ENCODE data around the gene R3HDM2.

DNA sequence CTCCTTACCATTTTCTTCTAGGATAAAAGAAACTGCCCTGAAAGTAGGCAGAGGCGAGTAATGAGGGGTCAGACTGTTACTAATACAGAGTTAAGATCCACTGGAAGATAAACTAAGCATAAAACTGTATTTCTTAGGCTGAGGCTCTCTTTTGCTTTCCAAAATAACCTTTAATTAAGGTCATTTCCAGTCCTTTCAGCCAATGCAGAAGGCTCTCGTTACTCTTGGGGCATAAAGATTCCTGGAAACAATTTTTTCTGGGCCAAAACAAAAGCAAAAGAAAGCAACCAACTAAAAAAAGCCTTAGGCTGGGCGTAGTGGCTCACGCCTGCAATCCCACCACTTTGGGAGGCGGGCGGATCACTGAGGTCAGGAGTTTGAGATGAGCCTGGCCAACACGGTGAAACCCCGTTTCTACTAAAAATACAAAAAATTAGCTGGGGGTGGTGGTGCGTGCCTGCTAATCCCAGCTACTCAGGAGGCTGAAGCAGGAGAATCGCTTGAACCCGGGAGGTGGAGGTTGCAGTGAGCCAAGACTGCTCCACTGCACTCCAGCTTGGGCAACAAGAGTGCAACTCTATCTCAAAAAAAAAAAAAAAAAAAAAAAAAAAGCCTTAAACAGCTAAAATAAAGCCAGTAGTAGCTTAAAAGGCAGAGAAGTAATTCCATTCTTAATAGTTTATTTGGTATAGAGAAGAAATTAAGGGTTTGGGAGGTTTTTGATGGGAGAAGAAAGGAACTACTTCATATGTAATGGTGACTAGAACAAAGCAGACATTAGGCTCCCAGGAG is 111.0 kb downstream of the R3HDM2 start:
- TF ChIP-seq POLR2A (IDR thresholded peaks at IDR 0.05), result no peak
- TF ChIP-seq, protein P1, sequence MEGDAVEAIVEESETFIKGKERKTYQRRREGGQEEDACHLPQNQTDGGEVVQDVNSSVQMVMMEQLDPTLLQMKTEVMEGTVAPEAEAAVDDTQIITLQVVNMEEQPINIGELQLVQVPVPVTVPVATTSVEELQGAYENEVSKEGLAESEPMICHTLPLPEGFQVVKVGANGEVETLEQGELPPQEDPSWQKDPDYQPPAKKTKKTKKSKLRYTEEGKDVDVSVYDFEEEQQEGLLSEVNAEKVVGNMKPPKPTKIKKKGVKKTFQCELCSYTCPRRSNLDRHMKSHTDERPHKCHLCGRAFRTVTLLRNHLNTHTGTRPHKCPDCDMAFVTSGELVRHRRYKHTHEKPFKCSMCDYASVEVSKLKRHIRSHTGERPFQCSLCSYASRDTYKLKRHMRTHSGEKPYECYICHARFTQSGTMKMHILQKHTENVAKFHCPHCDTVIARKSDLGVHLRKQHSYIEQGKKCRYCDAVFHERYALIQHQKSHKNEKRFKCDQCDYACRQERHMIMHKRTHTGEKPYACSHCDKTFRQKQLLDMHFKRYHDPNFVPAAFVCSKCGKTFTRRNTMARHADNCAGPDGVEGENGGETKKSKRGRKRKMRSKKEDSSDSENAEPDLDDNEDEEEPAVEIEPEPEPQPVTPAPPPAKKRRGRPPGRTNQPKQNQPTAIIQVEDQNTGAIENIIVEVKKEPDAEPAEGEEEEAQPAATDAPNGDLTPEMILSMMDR (IDR thresholded peaks at IDR 0.05), result no peak
- no peak for TF ChIP-seq EP300 (IDR thresholded peaks at IDR 0.05)
